Liver (tissue), 9 donors: Measurements from ENCODE around the gene OARD1. TPM values are rescaled to one million over a fixed set of nuclear protein-coding genes. Genes with fewer than 3 reads are reported as not detected.
"Not testable (repeated sequence)": the region's sequence is repeated elsewhere in the genome, so short reads cannot be mapped to it uniquely, and the experiment has no call there.

Experiments
- DNase-seq: peaks from one replicate; pipeline ENCODE4 v3.0.0-alpha.2; 2017; ENCODE audit warnings: low spot score
- H3K27ac ChIP-seq, 2 donors: one replicate each; pipeline ENCODE4 v1.7.0; 2013; ENCODE audit warnings: inconsistent platforms in 2 of 2, low read length in 2 of 2, control low read depth in 1 of 2, low read depth in 1 of 2, mild to moderate bottlenecking in 1 of 2
- H3K27me3 ChIP-seq, 4 donors: one replicate each; pipeline versions ENCODE4 v1.6.1 to v1.7.0; 2013; ENCODE audit warnings: low read length in 3 of 4, inconsistent platforms in 1 of 4, mild to moderate bottlenecking in 1 of 4, moderate library complexity in 1 of 4; ENCODE audit not compliant: control insufficient read depth in 4 of 4, insufficient read depth in 4 of 4
- H3K36me3 ChIP-seq, 4 donors: one replicate each; pipeline versions ENCODE4 v1.6.1 to v1.7.0; 2013; ENCODE audit warnings: low read length in 3 of 4, mild to moderate bottlenecking in 3 of 4, low read depth in 1 of 4, moderate library complexity in 1 of 4; ENCODE audit not compliant: control insufficient read depth in 4 of 4, insufficient read depth in 3 of 4
- H3K4me1 ChIP-seq, 4 donors: one replicate each; pipeline versions ENCODE4 v1.6.1 to v1.7.0; 2013; ENCODE audit warnings: low read length in 3 of 4, mild to moderate bottlenecking in 3 of 4, moderate library complexity in 1 of 4; ENCODE audit not compliant: control insufficient read depth in 4 of 4, insufficient read depth in 4 of 4
- H3K4me3 ChIP-seq, 3 donors: one replicate each; pipeline versions ENCODE4 v1.6.1 to v1.7.0; 2013; ENCODE audit warnings: low read length in 3 of 3, control low read depth in 1 of 3, low read depth in 1 of 3, mild to moderate bottlenecking in 1 of 3
- H3K9ac ChIP-seq, 2 donors: one replicate each; pipeline ENCODE4 v1.7.0; 2013; ENCODE audit warnings: low read length in 2 of 2, mild to moderate bottlenecking in 2 of 2, moderate library complexity in 2 of 2, control low read depth in 1 of 2, low read depth in 1 of 2
- H3K9me3 ChIP-seq, 4 donors: one replicate each; pipeline versions ENCODE4 v1.6.1 to v1.7.0; 2013; ENCODE audit warnings: low read length in 3 of 4; ENCODE audit not compliant: control insufficient read depth in 4 of 4
- ATF3 ChIP-seq: IDR thresholded peaks from 2 replicates; pipeline ENCODE4 v1.6.1; 2016; ENCODE audit warnings: antibody characterized with exemption
- EGR1 ChIP-seq, 2 donors: IDR thresholded peaks; 2 replicates each; pipeline ENCODE4 v1.6.1; 2016 to 2018; ENCODE audit warnings: antibody characterized with exemption in 2 of 2, low read depth in 2 of 2
- FOXA1 ChIP-seq: IDR thresholded peaks from 2 replicates; pipeline ENCODE4 v1.6.1; 2016; ENCODE audit warnings: antibody characterized with exemption
- FOXA2 ChIP-seq: IDR thresholded peaks from 2 replicates; pipeline ENCODE4 v1.6.1; 2016; ENCODE audit warnings: antibody characterized with exemption
- GABPA ChIP-seq, 2 donors: IDR thresholded peaks in 1 of 2; conservative IDR thresholded peaks in 1 of 2; 2 replicates each; pipeline ENCODE4 v1.6.1; 2016; ENCODE audit warnings: antibody characterized with exemption in 2 of 2, mild to moderate bottlenecking in 1 of 2, moderate library complexity in 1 of 2
- HNF4A ChIP-seq, 2 donors: conservative IDR thresholded peaks; 2 replicates each; pipeline ENCODE4 v1.6.1; 2016; ENCODE audit warnings: antibody characterized with exemption in 2 of 2, mild to moderate bottlenecking in 2 of 2
- HNF4G ChIP-seq: IDR thresholded peaks from 2 replicates; pipeline ENCODE4 v1.6.1; 2016; ENCODE audit warnings: antibody characterized with exemption
- JUND ChIP-seq, 2 donors: IDR thresholded peaks; 2 replicates each; pipeline ENCODE4 v1.6.1; 2016; ENCODE audit warnings: antibody characterized with exemption in 2 of 2
- NR2F2 ChIP-seq: IDR thresholded peaks from 2 replicates; pipeline ENCODE4 v1.6.1; 2016; ENCODE audit warnings: antibody characterized with exemption
- RAD21 ChIP-seq, 2 donors: IDR thresholded peaks; 2 replicates each; pipeline ENCODE4 v1.6.1; 2016; ENCODE audit warnings: antibody characterized with exemption in 2 of 2, mild to moderate bottlenecking in 2 of 2
- REST ChIP-seq: IDR thresholded peaks from 2 replicates; pipeline ENCODE4 v1.6.1; 2016; ENCODE audit warnings: antibody characterized with exemption, mild to moderate bottlenecking
- RXRA ChIP-seq, 2 donors: IDR thresholded peaks; 2 replicates each; pipeline ENCODE4 v1.6.1; 2017 to 2018; ENCODE audit warnings: antibody characterized with exemption in 2 of 2, mild to moderate bottlenecking in 1 of 2
- SP1 ChIP-seq: IDR thresholded peaks from 2 replicates; pipeline ENCODE4 v1.6.1; 2018; ENCODE audit warnings: antibody characterized with exemption, mild to moderate bottlenecking
- TAF1 ChIP-seq: conservative IDR thresholded peaks from 2 replicates; pipeline ENCODE4 v1.6.1; 2016; ENCODE audit warnings: antibody characterized with exemption, mild to moderate bottlenecking
- YY1 ChIP-seq: IDR thresholded peaks from 2 replicates; pipeline ENCODE4 v1.6.1; 2016; ENCODE audit warnings: antibody characterized with exemption, mild to moderate bottlenecking
- WGBS: extraction: QIAGEN DNeasy Blood & Tissue Kit; methylation state at CpG from one replicate; pipeline ENCODE4 v1.1.7; 2013; 5-methylcytosine and 5-hydroxymethylcytosine counted together
- polyA plus RNA-seq, 2 donors: library from polyadenylated mRNA; stranded (reverse) in 1 of 2; unstranded in 1 of 2; fragments of 200-250 nt in 1 of 2; fragments of >200 nt in 1 of 2; fragmentation: Nextera tagmentation in 1 of 2; extraction: Ambion mirVana in 1 of 2; gene quantifications; one replicate each; pipeline versions ENCODE4 v1.2.1 to v1.2.3, GENCODE V29; 2013 to 2015
- total RNA-seq, 2 donors: library from RNA; depleted of rRNA; stranded (reverse); fragments of >200 nt; gene quantifications; one replicate each; pipeline ENCODE4 v1.2.3, GENCODE V29; 2014
- TF ChIP-seq, protein P1 (sequence below): IDR thresholded peaks from 2 replicates; pipeline ENCODE4 v1.6.1; 2016; ENCODE audit warnings: antibody characterized with exemption
- TF ChIP-seq, protein P2 (sequence below): IDR thresholded peaks from 2 replicates; pipeline ENCODE4 v1.6.1; 2016; ENCODE audit warnings: antibody characterized with exemption
- TF ChIP-seq, protein P3 (sequence below): fragments of 150-350 bp; IDR thresholded peaks from 2 replicates; pipeline ENCODE4 v1.5.1; 2017; ENCODE audit warnings: improper control_type of control experiment, low read depth, low read length; ENCODE audit not compliant: missing input control
- donor health status: healthy.
- donor health status: healthy.
- donor health status: healthy.
- donor health status: healthy.
- donor health status: healthy.

OARD1 gene
- total and polyA plus RNA-seq, 4 donors: 20.1 to 28.6 (median 23.0) TPM

DNA sequence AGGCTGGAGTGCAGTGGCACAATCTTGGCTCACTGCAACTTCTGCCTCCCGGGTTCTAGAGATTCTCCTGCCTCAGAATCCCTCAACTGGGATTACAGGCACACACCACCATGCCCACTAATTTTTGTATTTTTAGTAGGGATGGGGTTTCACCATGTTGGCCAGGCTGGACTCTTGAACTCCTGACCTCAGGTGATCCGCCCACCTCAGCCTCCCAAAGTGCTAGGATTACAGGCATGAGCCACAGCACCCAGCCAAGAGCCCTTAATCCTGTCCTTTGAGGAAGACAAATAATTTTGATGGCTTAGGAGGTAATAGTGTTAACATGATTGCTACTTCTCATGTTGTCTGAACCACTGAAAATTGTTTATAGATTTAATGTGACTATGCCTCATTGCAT lies 42.9 kb upstream of the OARD1 start:
- not testable (repeated sequence) for H3K27me3 ChIP-seq, H3K27ac ChIP-seq, H3K4me3 ChIP-seq, H3K9me3 ChIP-seq, H3K4me1 ChIP-seq, H3K36me3 ChIP-seq, H3K9ac ChIP-seq, DNase-seq
- WGBS: 79% methylated on average over 2 of the region's 2 CpGs
- TF ChIP-seq HNF4A (conservative IDR thresholded peaks at IDR 0.05): peak; percentile 44 to 56
- peak; percentile 23 to 27 for TF ChIP-seq RXRA (IDR thresholded peaks at IDR 0.05)

GRCh38 chr6:41111017-41111416 lies 38.9 kb upstream of the OARD1 start:
- H3K27ac ChIP-seq: no peak overlapping the region
- H3K9ac ChIP-seq: no peak overlapping the region
- no peak overlapping the region for H3K4me3 ChIP-seq
- TF ChIP-seq, protein P1, sequence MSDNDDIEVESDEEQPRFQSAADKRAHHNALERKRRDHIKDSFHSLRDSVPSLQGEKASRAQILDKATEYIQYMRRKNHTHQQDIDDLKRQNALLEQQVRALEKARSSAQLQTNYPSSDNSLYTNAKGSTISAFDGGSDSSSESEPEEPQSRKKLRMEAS: no peak
- TF ChIP-seq JUND (IDR thresholded peaks at IDR 0.05): no peak
- peaks cover 0 to 2% (median 0%) of the 10 kb centered on the region in 4 donors for H3K36me3 ChIP-seq
- H3K9me3 ChIP-seq: no peaks in the 10 kb centered on the region
- H3K4me1 ChIP-seq: no peaks in the 10 kb centered on the region
- no peak for DNase-seq
- WGBS: 91% methylated on average over 3 of the region's 3 CpGs
- H3K27me3 ChIP-seq: no peaks in the 10 kb centered on the region

DNA sequence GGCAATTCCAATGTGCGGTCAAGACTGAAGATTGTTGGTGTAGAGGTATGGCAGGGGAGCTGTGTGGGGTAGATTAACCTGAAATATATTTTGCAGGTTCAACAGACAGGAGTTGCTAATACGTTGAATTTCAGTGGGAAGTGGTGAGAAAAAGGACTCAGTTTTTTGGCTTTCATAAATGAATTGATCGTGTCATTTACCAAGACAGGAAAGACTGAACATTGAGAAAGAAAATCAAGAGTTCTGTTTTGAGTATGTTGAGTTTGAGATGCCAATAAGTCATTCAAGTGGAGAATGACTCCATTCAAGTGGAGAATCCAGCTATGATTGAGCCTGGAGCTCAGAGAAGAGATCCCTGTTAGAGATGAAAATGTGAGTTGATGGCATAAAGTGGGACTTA lies 31.7 kb upstream of the OARD1 start:
- Histone ChIP-seq H3K27me3 (no peaks in the 10 kb centered on the region), H3K9me3 (no peaks in the 10 kb centered on the region), H3K36me3 (peaks cover 2 to 20% (median 12%) of the 10 kb centered on the region in 4 donors), H3K4me1 (no peaks in the 10 kb centered on the region), H3K9ac (no peak overlapping the region), H3K27ac (no peak overlapping the region), H3K4me3 (no peak overlapping the region)
- TF ChIP-seq NR2F2 (no peak), HNF4G (no peak), ATF3 (no peak), HNF4A (conservative IDR thresholded peaks at IDR 0.05) (no peak), FOXA1 (no peak), SP1 (no peak), GABPA (IDR thresholded peaks at IDR 0.05 in 1 of 2, conservative IDR thresholded peaks at IDR 0.05 in 1 of 2) (no peak), JUND (IDR thresholded peaks at IDR 0.05) (no peak), FOXA2 (no peak), REST (no peak), RAD21 (IDR thresholded peaks at IDR 0.05) (no peak), RXRA (IDR thresholded peaks at IDR 0.05) (no peak), YY1 (no peak), EGR1 (IDR thresholded peaks at IDR 0.05; ENCODE audit: low read depth in 2 of 2) (no peak), TAF1 (no peak)
- TF ChIP-seq, protein P2, sequence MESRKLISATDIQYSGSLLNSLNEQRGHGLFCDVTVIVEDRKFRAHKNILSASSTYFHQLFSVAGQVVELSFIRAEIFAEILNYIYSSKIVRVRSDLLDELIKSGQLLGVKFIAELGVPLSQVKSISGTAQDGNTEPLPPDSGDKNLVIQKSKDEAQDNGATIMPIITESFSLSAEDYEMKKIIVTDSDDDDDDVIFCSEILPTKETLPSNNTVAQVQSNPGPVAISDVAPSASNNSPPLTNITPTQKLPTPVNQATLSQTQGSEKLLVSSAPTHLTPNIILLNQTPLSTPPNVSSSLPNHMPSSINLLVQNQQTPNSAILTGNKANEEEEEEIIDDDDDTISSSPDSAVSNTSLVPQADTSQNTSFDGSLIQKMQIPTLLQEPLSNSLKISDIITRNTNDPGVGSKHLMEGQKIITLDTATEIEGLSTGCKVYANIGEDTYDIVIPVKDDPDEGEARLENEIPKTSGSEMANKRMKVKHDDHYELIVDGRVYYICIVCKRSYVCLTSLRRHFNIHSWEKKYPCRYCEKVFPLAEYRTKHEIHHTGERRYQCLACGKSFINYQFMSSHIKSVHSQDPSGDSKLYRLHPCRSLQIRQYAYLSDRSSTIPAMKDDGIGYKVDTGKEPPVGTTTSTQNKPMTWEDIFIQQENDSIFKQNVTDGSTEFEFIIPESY: no peak
- TF ChIP-seq, protein P3, sequence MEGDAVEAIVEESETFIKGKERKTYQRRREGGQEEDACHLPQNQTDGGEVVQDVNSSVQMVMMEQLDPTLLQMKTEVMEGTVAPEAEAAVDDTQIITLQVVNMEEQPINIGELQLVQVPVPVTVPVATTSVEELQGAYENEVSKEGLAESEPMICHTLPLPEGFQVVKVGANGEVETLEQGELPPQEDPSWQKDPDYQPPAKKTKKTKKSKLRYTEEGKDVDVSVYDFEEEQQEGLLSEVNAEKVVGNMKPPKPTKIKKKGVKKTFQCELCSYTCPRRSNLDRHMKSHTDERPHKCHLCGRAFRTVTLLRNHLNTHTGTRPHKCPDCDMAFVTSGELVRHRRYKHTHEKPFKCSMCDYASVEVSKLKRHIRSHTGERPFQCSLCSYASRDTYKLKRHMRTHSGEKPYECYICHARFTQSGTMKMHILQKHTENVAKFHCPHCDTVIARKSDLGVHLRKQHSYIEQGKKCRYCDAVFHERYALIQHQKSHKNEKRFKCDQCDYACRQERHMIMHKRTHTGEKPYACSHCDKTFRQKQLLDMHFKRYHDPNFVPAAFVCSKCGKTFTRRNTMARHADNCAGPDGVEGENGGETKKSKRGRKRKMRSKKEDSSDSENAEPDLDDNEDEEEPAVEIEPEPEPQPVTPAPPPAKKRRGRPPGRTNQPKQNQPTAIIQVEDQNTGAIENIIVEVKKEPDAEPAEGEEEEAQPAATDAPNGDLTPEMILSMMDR: no peak
- TF ChIP-seq, protein P1: no peak
- no peak for DNase-seq
- 93% methylated on average over 3 of the region's 3 CpGs for WGBS
